ENCODE results near the gene PLOD1.
"Not testable (repeated sequence)": the region's sequence is repeated elsewhere in the genome, so short reads cannot be mapped to it uniquely, and the experiment has no call there.

The PLOD1 gene

GRCh38 chr1:11934302-11935056 is at the start of gene PLOD1:
PLOD1 (plus strand) TSS chr1:11934717; CDS start chr1:11934780, 63 bp downstream.
- DNase-seq (ENCODE audit: low spot score): peak; percentile 90

GRCh38 chr1:11885916-11886315 is 48.6 kb upstream of the PLOD1 start:
- DNase-seq (ENCODE audit: low spot score): no peak

GRCh38 chr1:11886986-11887665 is 47.4 kb upstream of the PLOD1 start:
- DNase-seq (ENCODE audit: low spot score): no peak

- no peak for DNase-seq (ENCODE audit: low spot score)
Measured at GRCh38 chr1:11887666-11888007, 46.9 kb upstream of the PLOD1 start.

GRCh38 chr1:11888206-11888876 is 46.2 kb upstream of the PLOD1 start:
- DNase-seq (ENCODE audit: low spot score): no peak

- no peak for DNase-seq (ENCODE audit: low spot score)
Measured at GRCh38 chr1:11888877-11889208, 45.7 kb upstream of the PLOD1 start.

- DNase-seq (ENCODE audit: low spot score): no peak
Measured at GRCh38 chr1:11891433-11892186, 42.9 kb upstream of the PLOD1 start.

GRCh38 chr1:11893907-11894251 is 40.6 kb upstream of the PLOD1 start:
- DNase-seq (ENCODE audit: low spot score): peak; percentile 49

- DNase-seq (ENCODE audit: low spot score): not testable (repeated sequence)
Measured at GRCh38 chr1:11894501-11894900, 40.0 kb upstream of the PLOD1 start.

- DNase-seq (ENCODE audit: low spot score): no peak
Measured at GRCh38 chr1:11898086-11898785, 36.3 kb upstream of the PLOD1 start.

- no peak for DNase-seq (ENCODE audit: low spot score)
Measured at GRCh38 chr1:11898831-11899467, 35.6 kb upstream of the PLOD1 start.

GRCh38 chr1:11901446-11901845 is 33.1 kb upstream of the PLOD1 start:
- not testable (repeated sequence) for DNase-seq (ENCODE audit: low spot score)

- DNase-seq (ENCODE audit: low spot score): no peak
Measured at GRCh38 chr1:11903210-11903609, 31.3 kb upstream of the PLOD1 start.

- not testable (repeated sequence) for DNase-seq (ENCODE audit: low spot score)
Measured at GRCh38 chr1:11904156-11904555, 30.4 kb upstream of the PLOD1 start.

- no peak for DNase-seq (ENCODE audit: low spot score)
Measured at GRCh38 chr1:11904978-11905377, 29.5 kb upstream of the PLOD1 start.

- no peak for DNase-seq (ENCODE audit: low spot score)
Measured at GRCh38 chr1:11906870-11907269, 27.6 kb upstream of the PLOD1 start.

- peak; percentile 95 for DNase-seq (ENCODE audit: low spot score)
Measured at GRCh38 chr1:11907275-11908094, 27.0 kb upstream of the PLOD1 start.

GRCh38 chr1:11908095-11908675 is 26.3 kb upstream of the PLOD1 start:
- peak; percentile 99 for DNase-seq (ENCODE audit: low spot score)

GRCh38 chr1:11910914-11911228 is 23.6 kb upstream of the PLOD1 start:
- DNase-seq (ENCODE audit: low spot score): not testable (repeated sequence)

GRCh38 chr1:11912000-11912399 is 22.5 kb upstream of the PLOD1 start:
- DNase-seq (ENCODE audit: low spot score): no peak

Measured in RKO (cell line).